Ascending aorta (tissue), 2 donors: Measurements from ENCODE around the gene PPM1E. TPM values are rescaled to one million over a fixed set of nuclear protein-coding genes. Genes with fewer than 3 reads are reported as not detected.
"Not testable (repeated sequence)": the region's sequence is repeated elsewhere in the genome, so short reads cannot be mapped to it uniquely, and the experiment has no call there.

Source experiments
- DNase-seq, 2 donors: peaks; one replicate each; pipeline ENCODE4 v3.0.0-alpha.2; 2019; ENCODE audit warnings: low spot score in 2 of 2
- H3K27ac ChIP-seq, 2 donors: fragments of 200-600 bp; sonication (generic); one replicate each; pipeline ENCODE4 v1.5.1; 2016 to 2017; ENCODE audit warnings: mild to moderate bottlenecking in 1 of 2
- H3K27me3 ChIP-seq: fragments of 200-600 bp; sonication (generic); one replicate; pipeline ENCODE4 v1.5.1; 2017
- H3K36me3 ChIP-seq, 2 donors: fragments of 200-600 bp; sonication (generic); one replicate each; pipeline ENCODE4 v1.5.1; 2016
- H3K4me1 ChIP-seq, 2 donors: fragments of 200-600 bp; sonication (generic); one replicate each; pipeline ENCODE4 v1.5.1; 2016 to 2017; ENCODE audit warnings: mild to moderate bottlenecking in 1 of 2
- H3K4me3 ChIP-seq, 2 donors: fragments of 200-600 bp; sonication (generic); one replicate each; pipeline ENCODE4 v1.5.1; 2016 to 2017; ENCODE audit warnings: mild to moderate bottlenecking in 1 of 2
- H3K9me3 ChIP-seq, 2 donors: fragments of 200-600 bp; sonication (generic); one replicate each; pipeline ENCODE4 v1.5.1; 2016
- intact Hi-C: fragments of 100-400 bp; cut with DNase I; formaldehyde crosslinking; loops from one replicate; pipeline ENCODE4 v1.15.1; 2023
- total RNA-seq: library from RNA; depleted of rRNA; stranded (reverse); fragments of >200 nt; gene quantifications from one replicate; pipeline ENCODE4 v1.1.0, GENCODE V29; 2016
- TF ChIP-seq, protein P1 (sequence below), 3 experiments: fragments of 200-600 bp in 2 of 3; fragments of 450-650 bp in 1 of 3; sonication (generic) in 2 of 3; IDR thresholded peaks; one replicate each; pipeline ENCODE4 v1.5.1; 2016 to 2019; ENCODE audit warnings: antibody characterized with exemption in 3 of 3, mild to moderate bottlenecking in 1 of 3, moderate library complexity in 1 of 3

PPM1E gene
- total RNA-seq, 1 donor from 2014 or later = 0.11 TPM

- intact Hi-C loops = no loop called here
- TF ChIP-seq, protein P1, sequence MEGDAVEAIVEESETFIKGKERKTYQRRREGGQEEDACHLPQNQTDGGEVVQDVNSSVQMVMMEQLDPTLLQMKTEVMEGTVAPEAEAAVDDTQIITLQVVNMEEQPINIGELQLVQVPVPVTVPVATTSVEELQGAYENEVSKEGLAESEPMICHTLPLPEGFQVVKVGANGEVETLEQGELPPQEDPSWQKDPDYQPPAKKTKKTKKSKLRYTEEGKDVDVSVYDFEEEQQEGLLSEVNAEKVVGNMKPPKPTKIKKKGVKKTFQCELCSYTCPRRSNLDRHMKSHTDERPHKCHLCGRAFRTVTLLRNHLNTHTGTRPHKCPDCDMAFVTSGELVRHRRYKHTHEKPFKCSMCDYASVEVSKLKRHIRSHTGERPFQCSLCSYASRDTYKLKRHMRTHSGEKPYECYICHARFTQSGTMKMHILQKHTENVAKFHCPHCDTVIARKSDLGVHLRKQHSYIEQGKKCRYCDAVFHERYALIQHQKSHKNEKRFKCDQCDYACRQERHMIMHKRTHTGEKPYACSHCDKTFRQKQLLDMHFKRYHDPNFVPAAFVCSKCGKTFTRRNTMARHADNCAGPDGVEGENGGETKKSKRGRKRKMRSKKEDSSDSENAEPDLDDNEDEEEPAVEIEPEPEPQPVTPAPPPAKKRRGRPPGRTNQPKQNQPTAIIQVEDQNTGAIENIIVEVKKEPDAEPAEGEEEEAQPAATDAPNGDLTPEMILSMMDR (IDR thresholded peaks at IDR 0.05) = no peak
- Histone ChIP-seq H3K9me3 (no peaks in the 10 kb centered on the region), H3K4me3 (no peak overlapping the region), H3K27me3 (peaks cover 21% of the 10 kb centered on the region), H3K4me1 (peaks cover 0 to 11% of the 10 kb centered on the region in 2 donors), H3K36me3 (no peaks in the 10 kb centered on the region), H3K27ac (no peak overlapping the region)
- no peak for DNase-seq
Observed at GRCh38 chr17:58759522-58759921, 3.9 kb downstream of the PPM1E start.

DNA sequence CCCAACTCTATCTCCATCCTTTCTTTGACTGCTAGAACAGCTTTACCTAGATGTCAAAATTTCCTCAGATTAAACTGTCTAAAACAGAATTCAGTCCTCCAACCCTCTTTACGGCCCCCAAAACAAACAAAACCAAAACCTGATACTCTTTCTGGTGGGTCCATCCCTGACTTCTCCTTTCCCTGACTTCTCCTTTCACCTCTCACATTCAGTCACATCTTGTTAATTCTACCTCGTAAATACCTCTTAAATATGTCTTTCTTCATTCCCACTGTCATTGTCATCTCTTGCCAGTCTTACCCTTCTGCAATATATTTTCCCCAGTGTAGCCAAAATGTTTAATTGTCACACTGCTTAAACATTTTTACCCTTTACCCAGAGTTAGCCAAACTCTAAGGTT lies 4.6 kb downstream of the PPM1E start:
- DNase-seq = no peak
- TF ChIP-seq, protein P1 (IDR thresholded peaks at IDR 0.05) = no peak
- Histone ChIP-seq H3K27me3 (peaks cover 21% of the 10 kb centered on the region), H3K36me3 (no peaks in the 10 kb centered on the region), H3K4me3 (no peak overlapping the region), H3K9me3 (no peaks in the 10 kb centered on the region), H3K27ac (no peak overlapping the region), H3K4me1 (peaks cover 0 to 11% of the 10 kb centered on the region in 2 donors)
- intact Hi-C loops = no loop called here

- TF ChIP-seq, protein P1 (IDR thresholded peaks at IDR 0.05) = no peak
- Histone ChIP-seq H3K27me3 (peaks cover 7% of the 10 kb centered on the region), H3K9me3 (no peaks in the 10 kb centered on the region), H3K4me3 (no peak overlapping the region), H3K27ac (no peak overlapping the region), H3K36me3 (no peaks in the 10 kb centered on the region), H3K4me1 (no peaks in the 10 kb centered on the region)
- intact Hi-C loops = no loop called here
- no peak for DNase-seq
Observed at GRCh38 chr17:58763263-58763662, 7.6 kb downstream of the PPM1E start.

DNA sequence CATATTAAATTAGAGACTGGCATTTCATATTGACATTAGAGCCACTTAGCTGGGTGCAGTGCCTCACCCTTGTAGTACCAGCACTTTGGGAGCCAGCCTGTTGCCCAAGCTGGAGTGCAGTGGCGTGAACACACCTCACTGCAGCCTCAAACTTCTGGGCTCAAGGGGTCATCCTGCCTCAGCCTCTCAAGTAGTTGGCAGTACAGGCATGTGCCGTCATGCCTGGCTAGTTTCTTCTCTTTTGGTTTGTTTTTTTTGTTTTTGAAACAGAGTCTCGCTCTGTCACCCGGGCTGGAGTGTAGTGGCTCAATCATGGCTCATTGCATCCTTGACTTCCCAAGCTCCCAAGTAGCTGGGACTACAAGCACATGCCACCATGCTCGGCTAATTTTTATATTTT lies 8.7 kb downstream of the PPM1E start:
- H3K27ac ChIP-seq = no peak overlapping the region
- no peaks in the 10 kb centered on the region for H3K27me3 ChIP-seq
- intact Hi-C loops = no loop called here
- TF ChIP-seq, protein P1 (IDR thresholded peaks at IDR 0.05) = no peak
- H3K4me3 ChIP-seq = no peak overlapping the region
- H3K36me3 ChIP-seq = no peaks in the 10 kb centered on the region
- DNase-seq = no peak
- no peaks in the 10 kb centered on the region for H3K9me3 ChIP-seq
- no peaks in the 10 kb centered on the region for H3K4me1 ChIP-seq

GRCh38 chr17:58778482-58778881 lies 22.8 kb downstream of the PPM1E start:
- H3K4me3 ChIP-seq, H3K27ac ChIP-seq, DNase-seq, H3K4me1 ChIP-seq, H3K9me3 ChIP-seq, intact Hi-C loops, H3K27me3 ChIP-seq, H3K36me3 ChIP-seq: not testable (repeated sequence)

- Histone ChIP-seq H3K4me1 (no peaks in the 10 kb centered on the region), H3K27me3 (no peaks in the 10 kb centered on the region), H3K27ac (no peak overlapping the region), H3K4me3 (no peak overlapping the region), H3K9me3 (no peaks in the 10 kb centered on the region), H3K36me3 (no peaks in the 10 kb centered on the region)
- no peak for DNase-seq
- intact Hi-C loops = no loop called here
- TF ChIP-seq, protein P1 (IDR thresholded peaks at IDR 0.05) = no peak
Observed at GRCh38 chr17:58779446-58779845, 23.8 kb downstream of the PPM1E start.
